WTC11 (cell line): ENCODE measurements around the gene OR4F15. TPM values are rescaled to one million over a fixed set of nuclear protein-coding genes. Genes with fewer than 3 reads are reported as not detected.
"Not testable (repeated sequence)": the region's sequence is repeated elsewhere in the genome, so short reads cannot be mapped to it uniquely, and the experiment has no call there.

Experiments used
- ATAC-seq: fragments of 200-7000 bp; cut with Tn5 transposase; 2 replicates; pipeline ENCODE4 v1.10.0; 2021; ENCODE audit warnings: mild to moderate bottlenecking, moderate library complexity
- CTCF ChIA-PET: fragments of 300-600 bp; sonication (Branson Sonifier 250); formaldehyde crosslinking; loops from one replicate; lab custom pipeline; 2021; ENCODE audit warnings: antibody characterized with exemption; lab: Charles Lee
- POLR2A ChIA-PET: fragments of 350-600 bp; sonication (Branson Sonifier 250); formaldehyde crosslinking; loops from one replicate; lab custom pipeline; 2021; ENCODE audit warnings: antibody characterized with exemption; lab: Charles Lee
- DNase-seq: peaks from one replicate; pipeline ENCODE4 v3.0.0; 2021; ENCODE audit warnings: low spot score
- H3K27ac Mint-ChIP-seq: 2 replicates; pipeline ENCODE4 v1.8.0; 2021; ENCODE audit warnings: mixed read lengths
- H3K27me3 Mint-ChIP-seq: 2 replicates; pipeline ENCODE4 v1.8.0; 2021; ENCODE audit warnings: low read depth, mild to moderate bottlenecking, moderate library complexity, mixed read lengths
- H3K36me3 Mint-ChIP-seq: 2 replicates; pipeline ENCODE4 v1.8.0; 2021; ENCODE audit warnings: mixed read lengths
- H3K4me1 Mint-ChIP-seq: 2 replicates; pipeline ENCODE4 v1.8.0; 2022; ENCODE audit warnings: mixed read lengths
- H3K4me3 Mint-ChIP-seq: 2 replicates; pipeline ENCODE4 v1.8.0; 2021; ENCODE audit warnings: mild to moderate bottlenecking, moderate library complexity, mixed read lengths
- H3K9me3 Mint-ChIP-seq: 2 replicates; pipeline ENCODE4 v1.8.0; 2021; ENCODE audit warnings: mixed read lengths
- AR ChIP-seq: fragments of 250-450 bp; sonication (Bioruptor Pico); IDR thresholded peaks from 2 replicates; pipeline ENCODE4 v1.9.0; 2021; ENCODE audit warnings: mild to moderate bottlenecking
- ATF2 ChIP-seq: sonication (generic); formaldehyde crosslinking; IDR thresholded peaks from 2 replicates; pipeline ENCODE4 v1.8.1; 2022; ENCODE audit warnings: low read depth, missing genetic modification reagents, borderline replicate concordance
- NR1H2 ChIP-seq: sonication (generic); formaldehyde crosslinking; IDR thresholded peaks from 2 replicates; pipeline ENCODE4 v1.9.0; 2021; ENCODE audit warnings: mild to moderate bottlenecking, moderate library complexity, missing genetic modification reagents
- RORB ChIP-seq: fragments of 250-450 bp; sonication (Bioruptor Pico); IDR thresholded peaks from 2 replicates; pipeline ENCODE4 v1.9.0; 2021; ENCODE audit warnings: mild to moderate bottlenecking
- SMAD4 ChIP-seq: sonication (generic); formaldehyde crosslinking; IDR thresholded peaks from 2 replicates; pipeline ENCODE4 v1.8.0; 2022; ENCODE audit warnings: mild to moderate bottlenecking, missing genetic modification reagents
- SOX15 ChIP-seq: fragments of 250-450 bp; sonication (Bioruptor Pico); IDR thresholded peaks from 2 replicates; pipeline ENCODE4 v1.9.0; 2021; ENCODE audit warnings: mild to moderate bottlenecking
- TCF7 ChIP-seq: sonication (generic); formaldehyde crosslinking; IDR thresholded peaks from 2 replicates; pipeline ENCODE4 v1.8.0; 2022; ENCODE audit warnings: mild to moderate bottlenecking, low read depth, missing genetic modification reagents, moderate library complexity
- USF2 ChIP-seq: sonication (generic); formaldehyde crosslinking; IDR thresholded peaks from 2 replicates; pipeline ENCODE4 v1.8.1; 2023; ENCODE audit warnings: mild to moderate bottlenecking, missing genetic modification reagents, moderate library complexity
- ZNF232 ChIP-seq: sonication (generic); formaldehyde crosslinking; IDR thresholded peaks from 2 replicates; pipeline ENCODE4 v1.8.0; 2022; ENCODE audit warnings: mild to moderate bottlenecking, missing genetic modification reagents
- ZNF317 ChIP-seq: sonication (generic); formaldehyde crosslinking; IDR thresholded peaks from 2 replicates; pipeline ENCODE4 v1.8.1; 2023; ENCODE audit warnings: low read depth, mild to moderate bottlenecking, moderate library complexity, missing genetic modification reagents, borderline replicate concordance
- ZNF396 ChIP-seq: fragments of 250-450 bp; sonication (Bioruptor Pico); IDR thresholded peaks from 2 replicates; pipeline ENCODE4 v1.8.0; 2021; ENCODE audit warnings: mild to moderate bottlenecking, moderate library complexity, borderline replicate concordance
- total RNA-seq: library from RNA; stranded (reverse); gene quantifications from 3 replicates; pipeline ENCODE4 v1.2.3, GENCODE V29; 2021
- TF ChIP-seq, protein P1 (sequence below): sonication (generic); formaldehyde crosslinking; IDR thresholded peaks from 2 replicates; pipeline ENCODE4 v1.8.1; 2023; ENCODE audit warnings: mild to moderate bottlenecking, missing genetic modification reagents, borderline replicate concordance
- TF ChIP-seq, protein P2 (sequence below): fragments of 250-450 bp; sonication (Bioruptor Pico); IDR thresholded peaks from 2 replicates; pipeline ENCODE4 v1.8.0; 2021; ENCODE audit warnings: mild to moderate bottlenecking
- TF ChIP-seq, protein P3 (sequence below): sonication (generic); formaldehyde crosslinking; IDR thresholded peaks from 2 replicates; pipeline ENCODE4 v1.8.1; 2022; ENCODE audit warnings: mild to moderate bottlenecking, missing genetic modification reagents, moderate library complexity, borderline replicate concordance

Gene OR4F15
- total RNA-seq, 1 experiment from 2014 or later = not detected

DNA sequence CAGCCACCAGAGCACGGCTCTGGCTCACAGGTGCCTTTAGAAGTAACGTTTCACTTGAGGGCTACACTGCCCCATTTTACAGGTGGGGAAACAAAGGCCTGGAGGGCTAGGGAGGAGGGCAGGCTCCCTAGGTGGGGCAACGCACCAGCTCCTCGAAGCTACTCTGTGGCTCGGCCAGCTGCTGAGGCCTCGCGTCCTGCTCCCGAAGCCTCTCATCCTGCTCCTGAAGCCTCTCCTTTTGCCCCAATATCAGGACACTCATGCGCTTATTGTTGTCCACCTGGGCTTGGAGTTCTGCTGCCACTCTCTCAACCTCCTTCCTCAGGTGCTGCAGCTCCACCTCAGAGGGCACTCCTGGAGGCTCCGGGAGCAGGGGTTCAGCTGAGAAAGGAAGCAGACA, 36.9 kb upstream of the OR4F15 start:
- no peak for DNase-seq
- TF ChIP-seq RORB (no peak), ZNF317 (CRISPR knock-in tag) (no peak), USF2 (CRISPR knock-in tag) (no peak), SOX15 (CRISPR knock-in tag) (no peak), TCF7 (CRISPR knock-in tag) (no peak), SMAD4 (CRISPR knock-in tag) (no peak), AR (CRISPR knock-in tag) (no peak)
- TF ChIP-seq, protein P1, sequence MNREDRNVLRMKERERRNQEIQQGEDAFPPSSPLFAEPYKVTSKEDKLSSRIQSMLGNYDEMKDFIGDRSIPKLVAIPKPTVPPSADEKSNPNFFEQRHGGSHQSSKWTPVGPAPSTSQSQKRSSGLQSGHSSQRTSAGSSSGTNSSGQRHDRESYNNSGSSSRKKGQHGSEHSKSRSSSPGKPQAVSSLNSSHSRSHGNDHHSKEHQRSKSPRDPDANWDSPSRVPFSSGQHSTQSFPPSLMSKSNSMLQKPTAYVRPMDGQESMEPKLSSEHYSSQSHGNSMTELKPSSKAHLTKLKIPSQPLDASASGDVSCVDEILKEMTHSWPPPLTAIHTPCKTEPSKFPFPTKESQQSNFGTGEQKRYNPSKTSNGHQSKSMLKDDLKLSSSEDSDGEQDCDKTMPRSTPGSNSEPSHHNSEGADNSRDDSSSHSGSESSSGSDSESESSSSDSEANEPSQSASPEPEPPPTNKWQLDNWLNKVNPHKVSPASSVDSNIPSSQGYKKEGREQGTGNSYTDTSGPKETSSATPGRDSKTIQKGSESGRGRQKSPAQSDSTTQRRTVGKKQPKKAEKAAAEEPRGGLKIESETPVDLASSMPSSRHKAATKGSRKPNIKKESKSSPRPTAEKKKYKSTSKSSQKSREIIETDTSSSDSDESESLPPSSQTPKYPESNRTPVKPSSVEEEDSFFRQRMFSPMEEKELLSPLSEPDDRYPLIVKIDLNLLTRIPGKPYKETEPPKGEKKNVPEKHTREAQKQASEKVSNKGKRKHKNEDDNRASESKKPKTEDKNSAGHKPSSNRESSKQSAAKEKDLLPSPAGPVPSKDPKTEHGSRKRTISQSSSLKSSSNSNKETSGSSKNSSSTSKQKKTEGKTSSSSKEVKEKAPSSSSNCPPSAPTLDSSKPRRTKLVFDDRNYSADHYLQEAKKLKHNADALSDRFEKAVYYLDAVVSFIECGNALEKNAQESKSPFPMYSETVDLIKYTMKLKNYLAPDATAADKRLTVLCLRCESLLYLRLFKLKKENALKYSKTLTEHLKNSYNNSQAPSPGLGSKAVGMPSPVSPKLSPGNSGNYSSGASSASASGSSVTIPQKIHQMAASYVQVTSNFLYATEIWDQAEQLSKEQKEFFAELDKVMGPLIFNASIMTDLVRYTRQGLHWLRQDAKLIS (CRISPR knock-in tag) = no peak
- H3K27me3 Mint-ChIP-seq = no peaks in the 10 kb centered on the region; the same call in 1 of the 2 replicates
- POLR2A ChIA-PET = no interaction called here
- H3K4me1 Mint-ChIP-seq = no peaks in the 10 kb centered on the region; the same call in 1 of the 2 replicates
- no peak for ATAC-seq
- no peak overlapping the region for H3K4me3 Mint-ChIP-seq
- H3K27ac Mint-ChIP-seq = no peak overlapping the region
- CTCF ChIA-PET = no interaction called here
- no peaks in the 10 kb centered on the region for H3K36me3 Mint-ChIP-seq
- no peaks in the 10 kb centered on the region for H3K9me3 Mint-ChIP-seq

- DNase-seq, H3K27ac Mint-ChIP-seq, H3K4me3 Mint-ChIP-seq, CTCF ChIA-PET, H3K36me3 Mint-ChIP-seq, POLR2A ChIA-PET, H3K27me3 Mint-ChIP-seq, H3K9me3 Mint-ChIP-seq, H3K4me1 Mint-ChIP-seq, ATAC-seq: not testable (repeated sequence)
These were observed 33.4 kb upstream of the OR4F15 start for GRCh38 chr15:101778576-101778975.

DNA sequence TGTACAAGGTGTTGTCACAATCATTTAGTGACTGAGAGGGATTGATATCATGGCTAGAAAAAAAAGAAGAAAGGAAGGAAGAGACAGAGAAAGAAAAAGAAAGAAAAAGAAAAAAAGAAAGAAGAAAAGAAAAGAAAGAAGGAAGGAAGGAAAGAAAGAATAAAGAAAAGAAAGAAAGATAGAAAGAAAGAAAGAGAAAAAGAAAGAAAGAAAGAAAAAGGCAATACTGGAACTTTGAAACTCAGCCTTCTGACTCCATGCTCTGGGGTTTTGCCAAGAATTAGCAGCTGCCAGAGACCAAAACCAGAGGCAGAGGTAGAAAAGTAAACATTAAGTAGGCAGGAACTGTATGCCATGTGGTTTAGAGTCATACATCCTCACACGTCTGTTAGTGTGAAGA, 31.8 kb upstream of the OR4F15 start:
- H3K4me3 Mint-ChIP-seq, H3K4me1 Mint-ChIP-seq, H3K36me3 Mint-ChIP-seq, H3K27me3 Mint-ChIP-seq, H3K9me3 Mint-ChIP-seq, POLR2A ChIA-PET, ATAC-seq, CTCF ChIA-PET, H3K27ac Mint-ChIP-seq, DNase-seq: not testable (repeated sequence)

DNA sequence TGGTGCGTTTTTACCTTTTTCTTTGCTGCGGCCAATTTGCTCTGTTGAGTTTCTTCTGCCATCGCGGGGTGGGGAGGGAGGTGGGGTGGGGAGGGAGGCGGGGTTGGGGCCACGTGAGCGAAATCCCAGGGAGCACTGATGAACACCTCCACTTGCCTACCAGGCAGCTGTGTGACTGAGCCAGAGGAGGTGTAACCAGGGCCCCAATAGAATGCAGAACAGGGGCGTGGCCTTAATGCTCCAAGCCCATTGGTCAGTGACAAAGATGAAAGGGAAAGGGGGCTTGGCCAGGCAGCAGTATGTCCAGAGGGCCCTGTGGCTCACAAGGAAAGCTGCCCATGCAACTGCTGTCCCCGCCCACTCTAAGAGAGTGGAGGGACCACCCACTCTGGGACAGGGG, 30.1 kb upstream of the OR4F15 start:
- ChIA-PET CTCF (interaction anchor here (0.8 kb wide), 1 partner anchor 8 kb away, joined by 3 read pairs; no protein-coding TSS in a partner anchor), POLR2A (no interaction called here)
- Mint-ChIP-seq H3K27ac (no peak overlapping the region), H3K36me3 (no peaks in the 10 kb centered on the region), H3K9me3 (no peaks in the 10 kb centered on the region), H3K4me1 (no peaks in the 10 kb centered on the region)
- peak; percentile 56 for ATAC-seq
- no peak for TF ChIP-seq ZNF396 (CRISPR knock-in tag)
- no peak for TF ChIP-seq ZNF232
- no peak for TF ChIP-seq NR1H2 (CRISPR knock-in tag)
- TF ChIP-seq, protein P2, sequence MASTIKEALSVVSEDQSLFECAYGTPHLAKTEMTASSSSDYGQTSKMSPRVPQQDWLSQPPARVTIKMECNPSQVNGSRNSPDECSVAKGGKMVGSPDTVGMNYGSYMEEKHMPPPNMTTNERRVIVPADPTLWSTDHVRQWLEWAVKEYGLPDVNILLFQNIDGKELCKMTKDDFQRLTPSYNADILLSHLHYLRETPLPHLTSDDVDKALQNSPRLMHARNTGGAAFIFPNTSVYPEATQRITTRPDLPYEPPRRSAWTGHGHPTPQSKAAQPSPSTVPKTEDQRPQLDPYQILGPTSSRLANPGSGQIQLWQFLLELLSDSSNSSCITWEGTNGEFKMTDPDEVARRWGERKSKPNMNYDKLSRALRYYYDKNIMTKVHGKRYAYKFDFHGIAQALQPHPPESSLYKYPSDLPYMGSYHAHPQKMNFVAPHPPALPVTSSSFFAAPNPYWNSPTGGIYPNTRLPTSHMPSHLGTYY = no peak
- TF ChIP-seq, protein P3, sequence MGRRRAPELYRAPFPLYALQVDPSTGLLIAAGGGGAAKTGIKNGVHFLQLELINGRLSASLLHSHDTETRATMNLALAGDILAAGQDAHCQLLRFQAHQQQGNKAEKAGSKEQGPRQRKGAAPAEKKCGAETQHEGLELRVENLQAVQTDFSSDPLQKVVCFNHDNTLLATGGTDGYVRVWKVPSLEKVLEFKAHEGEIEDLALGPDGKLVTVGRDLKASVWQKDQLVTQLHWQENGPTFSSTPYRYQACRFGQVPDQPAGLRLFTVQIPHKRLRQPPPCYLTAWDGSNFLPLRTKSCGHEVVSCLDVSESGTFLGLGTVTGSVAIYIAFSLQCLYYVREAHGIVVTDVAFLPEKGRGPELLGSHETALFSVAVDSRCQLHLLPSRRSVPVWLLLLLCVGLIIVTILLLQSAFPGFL = no peak
- TF ChIP-seq ATF2 = no peak
- no peak for TF ChIP-seq SMAD4 (CRISPR knock-in tag)
- TF ChIP-seq, all 79 proteins: peak for 0
- Mint-ChIP-seq H3K4me3 (no peak overlapping the region), H3K27me3 (peaks cover 2% of the 10 kb centered on the region; the same call in 1 of the 2 replicates)
- DNase-seq = peak; percentile 59
